ENCODE data around the gene CEBPZ. TPM values are rescaled to one million over a fixed set of nuclear protein-coding genes. Genes with fewer than 3 reads are reported as not detected.

The CEBPZ gene
- total and polyA plus RNA-seq, 2 of the 13 experiments (the other 11 are each of a cell fraction or from before 2014, with no cell fraction given): 14.4 to 117 TPM

DNA sequence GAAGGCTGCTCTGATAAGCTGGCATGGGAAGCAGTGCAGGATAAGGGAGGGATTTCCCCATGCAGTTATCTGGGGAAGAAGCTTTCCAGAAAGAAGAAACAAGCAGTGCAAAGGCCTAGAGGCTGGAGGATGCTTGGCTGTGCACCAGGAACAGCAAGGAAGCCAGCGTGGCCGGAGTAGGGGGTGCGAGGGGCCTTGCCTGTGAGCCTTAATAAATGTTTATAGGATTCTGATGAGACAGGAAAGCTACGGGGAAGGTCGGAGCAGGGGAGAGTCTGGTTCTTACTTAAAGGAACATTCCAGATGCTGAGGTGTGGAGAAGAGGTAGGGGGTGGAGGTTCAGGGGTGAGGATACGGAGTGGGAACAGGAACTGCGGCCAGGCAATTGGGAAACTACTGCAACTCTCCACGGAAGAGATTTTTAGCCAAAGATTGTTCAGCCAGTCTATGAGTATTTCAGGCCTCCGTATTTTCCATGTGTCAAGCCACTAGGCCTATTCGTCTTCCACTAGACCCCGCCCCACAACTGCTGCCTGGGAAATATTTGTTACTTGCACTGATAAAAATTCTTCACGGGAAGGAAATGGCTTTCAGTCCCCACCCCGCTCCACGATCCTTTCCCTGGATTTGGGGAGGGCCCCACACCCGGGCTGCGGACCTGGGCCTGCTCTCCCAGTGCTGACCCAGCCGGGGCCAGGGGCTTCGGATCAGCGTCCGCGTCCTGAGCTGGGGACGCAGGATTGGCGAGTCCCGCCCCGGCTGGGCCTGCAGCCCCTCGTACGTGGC lies 75.1 kb downstream of the CEBPZ start (continued):
- TF ChIP-seq, protein P1, sequence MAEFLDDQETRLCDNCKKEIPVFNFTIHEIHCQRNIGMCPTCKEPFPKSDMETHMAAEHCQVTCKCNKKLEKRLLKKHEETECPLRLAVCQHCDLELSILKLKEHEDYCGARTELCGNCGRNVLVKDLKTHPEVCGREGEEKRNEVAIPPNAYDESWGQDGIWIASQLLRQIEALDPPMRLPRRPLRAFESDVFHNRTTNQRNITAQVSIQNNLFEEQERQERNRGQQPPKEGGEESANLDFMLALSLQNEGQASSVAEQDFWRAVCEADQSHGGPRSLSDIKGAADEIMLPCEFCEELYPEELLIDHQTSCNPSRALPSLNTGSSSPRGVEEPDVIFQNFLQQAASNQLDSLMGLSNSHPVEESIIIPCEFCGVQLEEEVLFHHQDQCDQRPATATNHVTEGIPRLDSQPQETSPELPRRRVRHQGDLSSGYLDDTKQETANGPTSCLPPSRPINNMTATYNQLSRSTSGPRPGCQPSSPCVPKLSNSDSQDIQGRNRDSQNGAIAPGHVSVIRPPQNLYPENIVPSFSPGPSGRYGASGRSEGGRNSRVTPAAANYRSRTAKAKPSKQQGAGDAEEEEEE (CRISPR knock-in tag; IDR thresholded peaks at IDR 0.05; ENCODE audit: borderline replicate concordance): no peak
- TF ChIP-seq RAD51 (IDR thresholded peaks at IDR 0.05; ENCODE audit: borderline replicate concordance) (no peak), KMT2A (CRISPR knock-in tag; IDR thresholded peaks at IDR 0.05) (no peak; the same call in 1 of the 2 replicates), ARID2 (CRISPR knock-in tag; IDR thresholded peaks at IDR 0.05; ENCODE audit: borderline replicate concordance) (peak; percentile 65; the same call in 1 of the 2 replicates), ZNF253 (CRISPR knock-in tag; IDR thresholded peaks at IDR 0.05; ENCODE audit: borderline replicate concordance) (peak; percentile 26; the same call in 1 of the 2 replicates), FOSL2 (CRISPR knock-in tag; IDR thresholded peaks at IDR 0.05) (0 out of 2 replicates have a peak, but pooled peaks have one; percentile 3), ZNF20 (CRISPR knock-in tag; IDR thresholded peaks at IDR 0.05) (no peak), ZSCAN12 (CRISPR knock-in tag; IDR thresholded peaks at IDR 0.05) (0 out of 2 replicates have a peak, but pooled peaks have one; percentile 14), ZNF234 (CRISPR knock-in tag; conservative IDR thresholded peaks at IDR 0.05) (0 out of 2 replicates have a peak, but pooled peaks have one; percentile 15), TCF12 (IDR thresholded peaks at IDR 0.05) (no peak), TCF12 (CRISPR knock-in tag; IDR thresholded peaks at IDR 0.05) (peak; percentile 54; the same call in 1 of the 2 replicates), ZNF44 (CRISPR knock-in tag; IDR thresholded peaks at IDR 0.05) (0 out of 2 replicates have a peak, but pooled peaks have one; percentile 15), ZNF547 (CRISPR knock-in tag; IDR thresholded peaks at IDR 0.05) (no peak), MIER2 (CRISPR knock-in tag; IDR thresholded peaks at IDR 0.05) (no peak), ZNF614 (CRISPR knock-in tag; IDR thresholded peaks at IDR 0.05; ENCODE audit: borderline replicate concordance) (0 out of 2 replicates have a peak, but pooled peaks have one; percentile 12), TMF1 (CRISPR knock-in tag; IDR thresholded peaks at IDR 0.05; ENCODE audit: low read depth) (peak; percentile 79; the same call in 1 of the 2 replicates), POLR2A (IDR thresholded peaks at IDR 0.05; ENCODE audit: insufficient read depth in 1 of 2, low read depth in 2 of 2, low read length in 2 of 2) (peak in 1 of 2 experiments; percentile 14; a peak in 2 of 4 replicates), ZNF589 (CRISPR knock-in tag; conservative IDR thresholded peaks at IDR 0.05) (no peak; the same call in 1 of the 2 replicates), TBX3 (IDR thresholded peaks at IDR 0.05; ENCODE audit: borderline replicate concordance) (no peak), ZNF749 (CRISPR knock-in tag; IDR thresholded peaks at IDR 0.05; ENCODE audit: borderline replicate concordance) (peak; percentile 51; the same call in 1 of the 2 replicates), SAFB2 (CRISPR knock-in tag; IDR thresholded peaks at IDR 0.05; ENCODE audit: borderline replicate concordance, low read depth) (peak; percentile 21; the same call in 1 of the 2 replicates), ZNF790 (CRISPR knock-in tag; IDR thresholded peaks at IDR 0.05; ENCODE audit: borderline replicate concordance) (peak; percentile 90; the same call in 1 of the 2 replicates), CHD2 (IDR thresholded peaks at IDR 0.05; ENCODE audit: low read depth, low read length) (no peak), SMAD3 (CRISPR knock-in tag; IDR thresholded peaks at IDR 0.05) (peak; percentile 26; the same call in 1 of the 2 replicates), TP53 (CRISPR knock-in tag; conservative IDR thresholded peaks at IDR 0.05) (0 out of 2 replicates have a peak, but pooled peaks have one; percentile 28), FOXA3 (CRISPR knock-in tag; IDR thresholded peaks at IDR 0.05) (0 out of 2 replicates have a peak, but pooled peaks have one; percentile 4)
- TF ChIP-seq, protein P2, sequence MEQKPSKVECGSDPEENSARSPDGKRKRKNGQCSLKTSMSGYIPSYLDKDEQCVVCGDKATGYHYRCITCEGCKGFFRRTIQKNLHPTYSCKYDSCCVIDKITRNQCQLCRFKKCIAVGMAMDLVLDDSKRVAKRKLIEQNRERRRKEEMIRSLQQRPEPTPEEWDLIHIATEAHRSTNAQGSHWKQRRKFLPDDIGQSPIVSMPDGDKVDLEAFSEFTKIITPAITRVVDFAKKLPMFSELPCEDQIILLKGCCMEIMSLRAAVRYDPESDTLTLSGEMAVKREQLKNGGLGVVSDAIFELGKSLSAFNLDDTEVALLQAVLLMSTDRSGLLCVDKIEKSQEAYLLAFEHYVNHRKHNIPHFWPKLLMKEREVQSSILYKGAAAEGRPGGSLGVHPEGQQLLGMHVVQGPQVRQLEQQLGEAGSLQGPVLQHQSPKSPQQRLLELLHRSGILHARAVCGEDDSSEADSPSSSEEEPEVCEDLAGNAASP (CRISPR knock-in tag; IDR thresholded peaks at IDR 0.05; ENCODE audit: borderline replicate concordance): peak; percentile 22; the same call in 1 of the 2 replicates
